Thymus (tissue), 11 donors: ENCODE data around the gene DCAF6. TPM values are rescaled to one million over a fixed set of nuclear protein-coding genes. Genes with fewer than 3 reads are reported as not detected.

Experiments
- DNase-seq, 9 donors: peaks; one replicate each; pipeline ENCODE4 v3.0.0-alpha.2; 2013; ENCODE audit warnings: low spot score in 9 of 9, low read depth in 6 of 9, missing footprints in 1 of 9
- H3K27ac ChIP-seq, 2 donors: one replicate each; pipeline ENCODE4 v1.5.1; 2013; ENCODE audit warnings: control low read depth in 1 of 2, low read depth in 1 of 2, low read length in 1 of 2, mild to moderate bottlenecking in 1 of 2, moderate library complexity in 1 of 2
- H3K27me3 ChIP-seq, 2 donors: one replicate each; pipeline ENCODE4 v1.5.1; 2013; ENCODE audit warnings: low read length in 1 of 2; ENCODE audit not compliant: control insufficient read depth in 2 of 2, insufficient read depth in 1 of 2
- H3K36me3 ChIP-seq, 2 donors: one replicate each; pipeline ENCODE4 v1.5.1; 2013; ENCODE audit warnings: low read length in 1 of 2, mild to moderate bottlenecking in 1 of 2, moderate library complexity in 1 of 2; ENCODE audit not compliant: control insufficient read depth in 2 of 2, insufficient read depth in 2 of 2
- H3K4me1 ChIP-seq, 2 donors: one replicate each; pipeline ENCODE4 v1.5.1; 2013; ENCODE audit warnings: low read length in 2 of 2; ENCODE audit not compliant: control insufficient read depth in 2 of 2, insufficient read depth in 2 of 2
- H3K4me3 ChIP-seq, 2 donors: one replicate each; pipeline ENCODE4 v1.5.1; 2013; ENCODE audit warnings: low read length in 2 of 2, control low read depth in 1 of 2, mild to moderate bottlenecking in 1 of 2
- H3K9me3 ChIP-seq, 2 donors: one replicate each; pipeline ENCODE4 v1.5.1; 2013; ENCODE audit warnings: low read length in 1 of 2, mild to moderate bottlenecking in 1 of 2; ENCODE audit not compliant: control insufficient read depth in 2 of 2, insufficient read depth in 1 of 2
- WGBS: extraction: QIAGEN DNeasy Blood & Tissue Kit; methylation state at CpG from one replicate; pipeline ENCODE4 v1.1.7; 2013; 5-methylcytosine and 5-hydroxymethylcytosine counted together
- polyA plus RNA-seq: library from polyadenylated mRNA; stranded (reverse); fragments of 200-250 nt; gene quantifications from one replicate; pipeline ENCODE4 v1.2.3, GENCODE V29; 2013
- total RNA-seq: library from RNA; stranded (reverse); fragments of 120-200 nt; gene quantifications from one replicate; pipeline ENCODE4 v1.2.4, GENCODE V29; 2013
- donor health status: healthy.

Gene DCAF6
- total and polyA plus RNA-seq, 2 donors, result 28.0 to 51.7 TPM

DNA sequence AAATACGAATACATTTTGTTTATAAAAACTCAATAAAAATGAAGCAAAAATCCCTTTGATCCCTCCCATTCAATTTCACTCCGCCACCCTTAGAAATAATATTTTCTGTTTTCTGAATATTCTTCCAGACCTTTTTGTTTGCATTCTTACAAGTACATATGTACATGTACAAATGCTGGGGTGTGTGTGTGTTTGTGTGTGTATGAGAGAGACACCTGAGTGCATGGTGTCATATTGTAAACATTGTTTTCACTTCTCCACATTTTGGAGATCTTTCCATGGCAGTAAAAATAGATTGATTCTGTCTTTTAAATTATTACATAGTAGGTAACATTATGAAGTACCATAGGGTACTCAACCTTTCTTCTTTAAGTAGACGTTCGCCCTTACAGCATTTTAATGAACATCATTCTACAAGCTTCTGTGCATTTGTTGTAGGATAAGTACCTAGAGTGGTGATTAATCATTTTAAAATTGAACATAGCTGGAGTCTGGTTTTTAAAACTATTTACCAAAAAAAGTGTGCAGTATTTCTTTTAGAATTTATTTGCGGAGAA is 1.7 kb downstream of the DCAF6 start:
- WGBS, result 56% methylated on average over 5 of the region's 5 CpGs
- Histone ChIP-seq H3K4me1 (peaks cover 4 to 5% of the 10 kb centered on the region in 2 donors), H3K9me3 (no peaks in the 10 kb centered on the region), H3K4me3 (peak overlapping the region; percentile 36 to 63), H3K27ac (peak overlapping the region in 1 of 2 donors; percentile 99), H3K36me3 (no peaks in the 10 kb centered on the region), H3K27me3 (no peaks in the 10 kb centered on the region)
- peak in 2 of 9 donors; percentile 4 to 35 for DNase-seq

DNA sequence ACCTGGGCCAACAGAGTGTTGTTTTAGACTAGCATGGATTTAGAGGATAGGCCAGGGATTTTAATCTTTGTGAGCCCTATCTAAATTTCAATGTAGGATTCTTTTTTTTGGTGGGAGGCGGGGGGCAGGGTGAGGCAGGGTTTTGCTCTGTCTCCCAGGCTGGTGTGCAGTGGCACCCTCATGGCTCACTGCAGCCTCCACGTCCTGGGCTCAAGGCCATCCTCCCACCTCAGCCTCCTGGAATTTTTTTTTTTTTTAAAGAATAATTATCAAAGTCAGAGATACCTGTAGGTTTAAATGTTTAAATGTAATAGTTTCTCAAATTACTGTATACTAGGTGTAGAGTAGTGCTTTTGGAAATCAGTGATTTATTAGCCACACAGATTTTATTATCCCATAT is 3.8 kb downstream of the DCAF6 start:
- Histone ChIP-seq H3K36me3 (no peaks in the 10 kb centered on the region), H3K4me1 (peaks cover 0 to 1% of the 10 kb centered on the region in 2 donors), H3K9me3 (no peaks in the 10 kb centered on the region), H3K27me3 (no peaks in the 10 kb centered on the region), H3K27ac (no peak overlapping the region), H3K4me3 (no peak overlapping the region)
- WGBS, result 99% methylated on average over 2 of the region's 2 CpGs
- no peak for DNase-seq

DNA sequence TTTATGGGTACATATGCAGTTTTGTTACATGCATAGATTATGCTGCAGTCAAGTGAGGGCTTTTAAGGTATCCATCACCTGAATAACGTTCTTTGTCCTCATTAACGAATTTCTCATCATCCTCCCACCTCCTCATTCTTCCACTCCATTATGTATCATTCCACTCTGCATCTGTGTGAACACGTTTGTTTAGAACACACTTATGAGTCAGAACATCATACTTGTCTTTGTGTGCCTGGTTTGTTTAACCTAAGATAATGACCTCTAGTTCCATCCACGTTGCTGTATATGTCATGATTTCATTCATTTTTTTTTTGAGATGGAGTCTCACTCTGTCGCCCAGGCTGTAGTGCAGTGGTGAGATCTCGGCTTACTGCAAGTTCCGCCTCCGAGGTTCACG is 7.1 kb downstream of the DCAF6 start:
- Histone ChIP-seq H3K4me3 (no peak overlapping the region), H3K9me3 (no peaks in the 10 kb centered on the region), H3K4me1 (no peaks in the 10 kb centered on the region), H3K36me3 (no peaks in the 10 kb centered on the region), H3K27ac (no peak overlapping the region), H3K27me3 (no peaks in the 10 kb centered on the region)
- no peak for DNase-seq
- 97% methylated on average over 9 of the region's 9 CpGs for WGBS

DNA sequence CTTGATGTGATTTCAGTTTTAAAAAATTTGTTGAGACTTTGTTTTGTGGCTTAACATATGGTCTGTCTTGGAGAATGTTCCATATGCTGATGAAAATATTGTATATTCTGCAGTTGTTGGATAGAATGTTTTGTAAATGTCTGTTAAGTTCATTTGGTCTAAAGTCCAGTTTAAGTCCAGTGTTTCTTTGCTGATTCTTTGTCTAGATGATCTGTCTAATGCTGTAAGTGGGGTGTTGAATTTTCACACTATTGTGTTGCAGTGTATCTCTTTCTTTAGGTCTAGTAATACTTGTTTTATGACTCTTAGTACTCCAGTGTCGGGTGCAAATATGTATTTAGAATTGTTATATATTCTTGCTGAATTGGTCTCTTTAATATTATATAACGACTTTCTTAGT is 11.2 kb downstream of the DCAF6 start:
- Histone ChIP-seq H3K27ac (no peak overlapping the region), H3K36me3 (peaks cover 0 to 5% of the 10 kb centered on the region in 2 donors), H3K9me3 (no peaks in the 10 kb centered on the region), H3K4me3 (no peak overlapping the region), H3K27me3 (no peaks in the 10 kb centered on the region), H3K4me1 (no peaks in the 10 kb centered on the region)
- WGBS, result 99% methylated on average over 2 of the region's 2 CpGs
- no peak for DNase-seq

DNA sequence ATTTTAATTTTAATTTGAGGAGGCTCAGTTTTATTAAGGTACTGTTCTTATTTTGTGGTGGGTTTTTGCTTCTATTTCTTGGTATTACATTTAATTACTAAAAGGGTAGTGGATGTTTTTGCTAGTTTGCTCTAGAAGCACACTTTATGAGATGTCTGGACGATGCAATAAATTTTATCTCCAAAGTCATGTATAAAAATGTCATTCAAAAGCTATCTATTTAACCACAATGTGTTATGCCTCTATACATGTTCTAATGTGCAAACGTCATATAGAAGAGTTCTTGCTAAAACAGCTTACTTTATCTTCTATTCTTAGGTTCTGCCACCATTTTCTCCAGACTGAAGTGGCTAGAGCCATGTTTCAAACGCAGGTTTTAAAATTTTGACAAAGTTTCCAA is 13.3 kb downstream of the DCAF6 start:
- H3K27me3 ChIP-seq, result no peaks in the 10 kb centered on the region
- WGBS, result 97% methylated on average over 3 of the region's 3 CpGs
- DNase-seq, result no peak
- H3K36me3 ChIP-seq, result peaks cover 7 to 23% of the 10 kb centered on the region in 2 donors
- H3K9me3 ChIP-seq, result no peaks in the 10 kb centered on the region
- no peaks in the 10 kb centered on the region for H3K4me1 ChIP-seq
- H3K4me3 ChIP-seq, result no peak overlapping the region
- H3K27ac ChIP-seq, result no peak overlapping the region

DNA sequence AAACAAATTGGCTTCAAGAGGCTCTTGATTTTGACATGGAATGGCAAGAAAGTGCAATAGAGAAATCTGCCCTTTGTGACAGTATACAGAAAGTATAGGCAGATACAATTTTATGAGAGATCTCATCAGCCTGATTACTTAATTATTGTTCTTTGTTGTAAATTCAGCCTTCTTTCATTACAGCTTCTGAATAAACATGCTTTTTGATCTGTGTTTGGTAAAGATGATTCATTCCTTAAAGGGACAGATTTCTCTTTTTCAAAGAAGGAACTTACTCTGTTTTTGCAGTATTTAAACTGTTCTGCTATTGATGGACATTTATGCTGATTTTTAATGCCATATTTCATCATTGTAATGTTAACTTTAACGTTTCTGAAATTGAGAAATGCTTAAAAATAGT is 14.1 kb downstream of the DCAF6 start:
- Histone ChIP-seq H3K36me3 (peaks cover 7 to 27% of the 10 kb centered on the region in 2 donors), H3K4me3 (no peak overlapping the region), H3K27me3 (no peaks in the 10 kb centered on the region), H3K4me1 (no peaks in the 10 kb centered on the region), H3K9me3 (no peaks in the 10 kb centered on the region), H3K27ac (no peak overlapping the region)
- DNase-seq, result no peak
- 73% methylated on average over 1 of the region's 1 CpG for WGBS

DNA sequence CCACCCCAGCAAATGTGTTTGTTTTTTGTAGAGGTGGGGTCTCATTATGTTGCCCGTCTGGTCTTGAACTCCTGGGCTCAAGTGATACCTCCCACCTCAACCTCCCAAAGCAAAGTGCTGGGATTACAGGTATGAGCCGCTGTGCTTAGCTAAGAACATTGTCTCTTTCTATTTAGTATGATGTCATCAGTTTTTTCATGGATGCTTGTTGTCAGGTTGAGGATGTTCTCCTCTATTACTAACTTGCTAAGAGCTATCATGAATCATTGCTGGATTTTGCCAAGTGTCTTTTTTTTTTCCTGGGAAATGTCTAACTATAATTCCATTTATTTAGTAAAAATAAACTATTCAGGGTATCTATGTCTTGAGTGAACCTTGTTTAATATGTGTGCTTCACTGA is 19.4 kb downstream of the DCAF6 start:
- Histone ChIP-seq H3K4me3 (no peak overlapping the region), H3K27ac (no peak overlapping the region), H3K27me3 (no peaks in the 10 kb centered on the region), H3K9me3 (no peaks in the 10 kb centered on the region), H3K36me3 (peaks cover 10 to 32% of the 10 kb centered on the region in 2 donors), H3K4me1 (no peaks in the 10 kb centered on the region)
- WGBS, result 98% methylated on average over 2 of the region's 2 CpGs
- no peak for DNase-seq

DNA sequence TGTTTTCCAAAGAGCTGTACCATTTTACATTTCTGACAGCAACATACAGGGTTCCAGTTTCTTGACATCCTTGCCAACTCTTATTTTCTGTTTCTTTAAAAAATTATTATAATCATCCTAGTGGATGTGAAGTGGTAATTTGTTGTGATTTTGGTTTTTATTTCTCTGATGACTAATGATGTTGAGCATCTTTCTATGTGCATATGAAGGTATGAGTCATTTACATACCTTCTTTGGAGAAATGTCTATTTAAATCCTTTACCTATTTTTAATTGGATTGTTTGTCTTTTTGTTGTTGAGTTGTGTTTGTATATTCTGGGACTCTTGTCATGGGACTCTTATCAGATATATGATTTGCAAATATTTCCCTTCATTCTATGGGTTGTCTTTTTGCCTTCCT is 21.2 kb downstream of the DCAF6 start:
- Histone ChIP-seq H3K4me1 (no peaks in the 10 kb centered on the region), H3K27ac (no peak overlapping the region), H3K27me3 (no peaks in the 10 kb centered on the region), H3K9me3 (no peaks in the 10 kb centered on the region), H3K36me3 (peaks cover 12 to 27% of the 10 kb centered on the region in 2 donors), H3K4me3 (no peak overlapping the region)
- DNase-seq, result no peak

DNA sequence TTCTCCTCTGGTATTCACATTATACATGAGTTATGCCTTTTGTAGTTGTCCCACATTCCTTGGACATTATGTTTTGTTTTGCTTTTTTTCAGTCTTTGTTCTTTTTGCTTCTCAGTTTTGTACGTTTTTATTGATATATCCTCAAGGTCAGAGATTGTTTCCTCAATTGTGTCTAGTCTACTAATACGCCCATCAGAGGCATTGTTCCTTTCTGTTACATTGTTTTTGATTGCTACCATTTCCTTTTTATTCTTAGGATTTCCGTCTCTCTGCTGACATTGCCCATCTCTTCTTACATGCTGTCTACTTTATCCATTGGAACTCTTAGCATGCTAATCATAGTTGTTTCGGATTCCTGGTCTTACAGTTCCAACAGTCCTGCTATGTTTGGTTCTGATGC is 28.2 kb downstream of the DCAF6 start:
- Histone ChIP-seq H3K4me3 (no peak overlapping the region), H3K9me3 (no peaks in the 10 kb centered on the region), H3K27me3 (no peaks in the 10 kb centered on the region), H3K27ac (no peak overlapping the region), H3K4me1 (no peaks in the 10 kb centered on the region), H3K36me3 (peaks cover 2 to 11% of the 10 kb centered on the region in 2 donors)
- WGBS, result 99% methylated on average over 4 of the region's 4 CpGs
- no peak for DNase-seq

DNA sequence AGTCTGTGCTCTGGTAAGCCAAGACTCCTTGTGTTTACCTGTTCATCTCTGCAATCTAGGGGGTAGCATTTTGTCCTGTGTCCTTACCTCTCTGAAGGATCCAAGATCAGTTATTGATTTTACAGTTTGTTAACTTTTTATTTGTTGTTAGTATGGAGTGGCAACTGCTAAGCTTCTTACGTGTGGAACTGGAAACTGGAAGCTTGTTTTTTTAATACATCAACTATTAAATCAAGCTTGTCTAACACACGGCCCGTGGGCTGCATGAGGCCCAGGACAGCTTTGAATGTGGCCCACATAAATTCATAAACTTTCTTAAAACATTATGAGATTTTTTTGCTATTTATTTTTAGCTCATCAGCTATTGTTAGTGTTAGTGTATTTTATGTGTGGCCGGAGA is 29.6 kb downstream of the DCAF6 start:
- Histone ChIP-seq H3K36me3 (peaks cover 2 to 11% of the 10 kb centered on the region in 2 donors), H3K4me3 (no peak overlapping the region), H3K9me3 (no peaks in the 10 kb centered on the region), H3K27me3 (no peaks in the 10 kb centered on the region), H3K27ac (no peak overlapping the region), H3K4me1 (no peaks in the 10 kb centered on the region)
- DNase-seq, result no peak
- 90% methylated on average over 4 of the region's 4 CpGs for WGBS
